Mesendoderm (in vitro differentiated cells): ENCODE measurements around the gene ACOT12.

Source experiments
- DNase-seq: peaks from one replicate; pipeline ENCODE4 v3.0.0; 2013
- H2AK5ac ChIP-seq: 2 replicates; pipeline ENCODE4 v1.6.1; 2013; ENCODE audit warnings: low read length, inconsistent platforms
- H2BK120ac ChIP-seq: 2 replicates; pipeline ENCODE4 v1.6.1; 2013; ENCODE audit warnings: low read depth, mild to moderate bottlenecking, low read length, moderate library complexity, mixed read lengths
- H2BK15ac ChIP-seq: replicated peaks from 2 replicates; pipeline ENCODE4 v1.6.1; 2013; ENCODE audit warnings: low read depth, mild to moderate bottlenecking, moderate library complexity
- H2BK5ac ChIP-seq: 2 replicates; pipeline ENCODE4 v1.6.1; 2013; ENCODE audit warnings: low read length, inconsistent platforms
- H3K18ac ChIP-seq: 2 replicates; pipeline ENCODE4 v1.6.1; 2013; ENCODE audit warnings: mild to moderate bottlenecking, low read length, mixed read lengths
- H3K23ac ChIP-seq: one replicate; pipeline ENCODE4 v1.6.1; 2013; ENCODE audit warnings: low read length
- H3K27ac ChIP-seq: 2 replicates; pipeline ENCODE4 v1.5.1; 2013; ENCODE audit warnings: low read depth, mild to moderate bottlenecking, inconsistent platforms, low read length, moderate library complexity
- H3K27me3 ChIP-seq: 2 replicates; pipeline ENCODE4 v1.6.1; 2013; ENCODE audit warnings: low read length, control low read depth, mild to moderate bottlenecking, inconsistent platforms; ENCODE audit not compliant: insufficient read depth, poor library complexity
- H3K36me3 ChIP-seq: 2 replicates; pipeline ENCODE4 v1.6.1; 2013; ENCODE audit warnings: low read length, inconsistent platforms; ENCODE audit not compliant: control insufficient read depth, insufficient read depth
- H3K4ac ChIP-seq: one replicate; pipeline ENCODE4 v1.6.1; 2013; ENCODE audit warnings: low read depth, mild to moderate bottlenecking, low read length, moderate library complexity
- H3K4me1 ChIP-seq: 2 replicates; pipeline ENCODE4 v1.6.1; 2013; ENCODE audit warnings: low read depth, low read length, inconsistent platforms; ENCODE audit not compliant: control insufficient read depth
- H3K4me2 ChIP-seq: 2 replicates; pipeline ENCODE4 v1.6.1; 2013; ENCODE audit warnings: low read length
- H3K4me3 ChIP-seq: 2 replicates; pipeline ENCODE4 v1.5.1; 2013; ENCODE audit warnings: mild to moderate bottlenecking, low read length
- H3K56ac ChIP-seq: one replicate; pipeline ENCODE4 v1.6.1; 2013; ENCODE audit warnings: low read length
- H3K79me1 ChIP-seq: 2 replicates; pipeline ENCODE4 v1.6.1; 2013; ENCODE audit warnings: low read length, inconsistent platforms
- H3K79me2 ChIP-seq: 2 replicates; pipeline ENCODE4 v1.6.1; 2013; ENCODE audit warnings: mild to moderate bottlenecking, low read length; ENCODE audit not compliant: control insufficient read depth, insufficient read depth
- H3K9ac ChIP-seq: 2 replicates; pipeline ENCODE4 v1.6.1; 2013; ENCODE audit warnings: low read length, inconsistent platforms
- H4K5ac ChIP-seq: one replicate; pipeline ENCODE4 v1.6.1; 2013; ENCODE audit warnings: low read length
- H4K8ac ChIP-seq: one replicate; pipeline ENCODE4 v1.6.1; 2013; ENCODE audit warnings: low read depth, mild to moderate bottlenecking, control low read depth, low read length, moderate library complexity
- WGBS: extraction: QIAGEN DNeasy Blood & Tissue Kit; methylation state at CpG from one replicate; pipeline ENCODE4 v1.1.7; 2013; ENCODE audit warnings: low lambda C conversion rate, missing lambda C conversion rate; ENCODE audit not compliant: insufficient coverage; ENCODE audit errors: extremely low coverage; 5-methylcytosine and 5-hydroxymethylcytosine counted together

The ACOT12 gene

GRCh38 chr5:81427566-81427965 lies 33.6 kb upstream of the ACOT12 start:
- Histone ChIP-seq H3K27me3 (no peaks in the 10 kb centered on the region), H3K4me3 (no peak overlapping the region), H3K4me1 (no peaks in the 10 kb centered on the region), H3K27ac (no peak overlapping the region), H3K23ac (no peak overlapping the region), H2AK5ac (no peak overlapping the region), H3K56ac (no peak overlapping the region), H4K5ac (no peak overlapping the region), H2BK5ac (no peak overlapping the region), H3K18ac (no peak overlapping the region), H3K79me1 (no peaks in the 10 kb centered on the region), H3K4ac (no peak overlapping the region), H3K4me2 (no peak overlapping the region), H3K36me3 (no peaks in the 10 kb centered on the region), H4K8ac (no peak overlapping the region), H3K79me2 (no peaks in the 10 kb centered on the region), H3K9ac (no peak overlapping the region), H2BK120ac (no peak overlapping the region), H2BK15ac (no peak overlapping the region)
- no peak for DNase-seq
- no CpG with 5 or more reads among the region's 1 CpG for WGBS

GRCh38 chr5:81426359-81427030 lies 32.6 kb upstream of the ACOT12 start:
- no peak overlapping the region for H3K4ac ChIP-seq
- H2AK5ac ChIP-seq: no peak overlapping the region
- H2BK5ac ChIP-seq: no peak overlapping the region
- H2BK15ac ChIP-seq: no peak overlapping the region
- no peak overlapping the region for H3K23ac ChIP-seq
- no peak overlapping the region for H3K18ac ChIP-seq
- H3K79me2 ChIP-seq: no peaks in the 10 kb centered on the region
- H3K4me3 ChIP-seq: no peak overlapping the region
- H3K36me3 ChIP-seq: no peaks in the 10 kb centered on the region
- H4K8ac ChIP-seq: no peak overlapping the region
- H3K27ac ChIP-seq: no peak overlapping the region
- no peaks in the 10 kb centered on the region for H3K79me1 ChIP-seq
- no peaks in the 10 kb centered on the region for H3K4me1 ChIP-seq
- no peak overlapping the region for H2BK120ac ChIP-seq
- H3K4me2 ChIP-seq: no peak overlapping the region
- no peak for DNase-seq
- no peak overlapping the region for H3K9ac ChIP-seq
- H3K27me3 ChIP-seq: no peaks in the 10 kb centered on the region
- WGBS: no CpG with 5 or more reads among the region's 3 CpGs
- H4K5ac ChIP-seq: no peak overlapping the region
- no peak overlapping the region for H3K56ac ChIP-seq

GRCh38 chr5:81425569-81425968 lies 31.6 kb upstream of the ACOT12 start:
- DNase-seq: peak; percentile 60
- H2BK5ac ChIP-seq: no peak overlapping the region
- no peak overlapping the region for H3K4me3 ChIP-seq
- no peaks in the 10 kb centered on the region for H3K27me3 ChIP-seq
- no peak overlapping the region for H3K23ac ChIP-seq
- H3K18ac ChIP-seq: no peak overlapping the region
- H4K8ac ChIP-seq: no peak overlapping the region
- H3K4me2 ChIP-seq: no peak overlapping the region
- no peaks in the 10 kb centered on the region for H3K79me2 ChIP-seq
- no peaks in the 10 kb centered on the region for H3K4me1 ChIP-seq
- H4K5ac ChIP-seq: no peak overlapping the region
- no CpG with 5 or more reads among the region's 2 CpGs for WGBS
- no peak overlapping the region for H3K27ac ChIP-seq
- no peaks in the 10 kb centered on the region for H3K79me1 ChIP-seq
- H2BK120ac ChIP-seq: no peak overlapping the region
- no peak overlapping the region for H2AK5ac ChIP-seq
- H3K36me3 ChIP-seq: no peaks in the 10 kb centered on the region
- no peak overlapping the region for H3K4ac ChIP-seq
- H2BK15ac ChIP-seq: no peak overlapping the region
- H3K9ac ChIP-seq: no peak overlapping the region
- H3K56ac ChIP-seq: no peak overlapping the region

GRCh38 chr5:81424728-81425127 lies 30.8 kb upstream of the ACOT12 start:
- no peak overlapping the region for H2BK15ac ChIP-seq
- H3K9ac ChIP-seq: no peak overlapping the region
- H2BK5ac ChIP-seq: no peak overlapping the region
- H2BK120ac ChIP-seq: no peak overlapping the region
- H4K5ac ChIP-seq: no peak overlapping the region
- no peak overlapping the region for H3K4me2 ChIP-seq
- no peaks in the 10 kb centered on the region for H3K79me2 ChIP-seq
- H3K27ac ChIP-seq: no peak overlapping the region
- H3K18ac ChIP-seq: no peak overlapping the region
- H4K8ac ChIP-seq: no peak overlapping the region
- no peaks in the 10 kb centered on the region for H3K36me3 ChIP-seq
- no CpG with 5 or more reads among the region's 1 CpG for WGBS
- no peak overlapping the region for H3K56ac ChIP-seq
- no peaks in the 10 kb centered on the region for H3K4me1 ChIP-seq
- no peak overlapping the region for H3K4me3 ChIP-seq
- no peak overlapping the region for H2AK5ac ChIP-seq
- no peaks in the 10 kb centered on the region for H3K27me3 ChIP-seq
- DNase-seq: no peak
- no peaks in the 10 kb centered on the region for H3K79me1 ChIP-seq
- H3K4ac ChIP-seq: no peak overlapping the region
- H3K23ac ChIP-seq: no peak overlapping the region

- Histone ChIP-seq H3K4me1 (no peaks in the 10 kb centered on the region), H3K36me3 (no peaks in the 10 kb centered on the region), H4K8ac (no peak overlapping the region), H3K79me1 (no peaks in the 10 kb centered on the region), H3K27me3 (no peaks in the 10 kb centered on the region), H3K23ac (no peak overlapping the region), H3K18ac (no peak overlapping the region), H2BK120ac (no peak overlapping the region), H3K27ac (no peak overlapping the region), H2AK5ac (no peak overlapping the region), H3K4me2 (no peak overlapping the region), H3K4ac (no peak overlapping the region), H3K9ac (no peak overlapping the region), H3K56ac (no peak overlapping the region), H2BK5ac (no peak overlapping the region), H4K5ac (no peak overlapping the region), H2BK15ac (no peak overlapping the region), H3K4me3 (no peak overlapping the region), H3K79me2 (no peaks in the 10 kb centered on the region)
- no CpG with 5 or more reads among the region's 2 CpGs for WGBS
- no peak for DNase-seq
These were observed 28.7 kb upstream of the ACOT12 start for GRCh38 chr5:81422671-81423070.

GRCh38 chr5:81420039-81420667 lies 26.2 kb upstream of the ACOT12 start:
- Histone ChIP-seq H3K36me3 (no peaks in the 10 kb centered on the region), H4K8ac (no peak overlapping the region), H3K4ac (no peak overlapping the region), H3K9ac (no peak overlapping the region), H3K56ac (no peak overlapping the region), H2BK15ac (no peak overlapping the region), H3K79me1 (no peaks in the 10 kb centered on the region), H3K27me3 (no peaks in the 10 kb centered on the region), H2AK5ac (no peak overlapping the region), H3K23ac (no peak overlapping the region), H3K18ac (no peak overlapping the region), H3K4me3 (no peak overlapping the region), H2BK120ac (no peak overlapping the region), H3K79me2 (no peaks in the 10 kb centered on the region), H2BK5ac (no peak overlapping the region), H4K5ac (no peak overlapping the region), H3K4me2 (no peak overlapping the region), H3K4me1 (no peaks in the 10 kb centered on the region), H3K27ac (no peak overlapping the region)
- WGBS: no CpG with 5 or more reads among the region's 6 CpGs
- no peak for DNase-seq
